HG03520 (cell line): ENCODE measurements around the gene FAM81A.
"Not testable (repeated sequence)": the region's sequence is repeated elsewhere in the genome, so short reads cannot be mapped to it uniquely, and the experiment has no call there.

Experiments
- ATAC-seq: cut with Tn5 transposase; IDR thresholded peaks from one replicate; pipeline ENCODE4 v1.9.1; 2021; ENCODE audit warnings: mild to moderate bottlenecking, moderate library complexity; ENCODE audit not compliant: unreplicated experiment

Gene FAM81A

DNA sequence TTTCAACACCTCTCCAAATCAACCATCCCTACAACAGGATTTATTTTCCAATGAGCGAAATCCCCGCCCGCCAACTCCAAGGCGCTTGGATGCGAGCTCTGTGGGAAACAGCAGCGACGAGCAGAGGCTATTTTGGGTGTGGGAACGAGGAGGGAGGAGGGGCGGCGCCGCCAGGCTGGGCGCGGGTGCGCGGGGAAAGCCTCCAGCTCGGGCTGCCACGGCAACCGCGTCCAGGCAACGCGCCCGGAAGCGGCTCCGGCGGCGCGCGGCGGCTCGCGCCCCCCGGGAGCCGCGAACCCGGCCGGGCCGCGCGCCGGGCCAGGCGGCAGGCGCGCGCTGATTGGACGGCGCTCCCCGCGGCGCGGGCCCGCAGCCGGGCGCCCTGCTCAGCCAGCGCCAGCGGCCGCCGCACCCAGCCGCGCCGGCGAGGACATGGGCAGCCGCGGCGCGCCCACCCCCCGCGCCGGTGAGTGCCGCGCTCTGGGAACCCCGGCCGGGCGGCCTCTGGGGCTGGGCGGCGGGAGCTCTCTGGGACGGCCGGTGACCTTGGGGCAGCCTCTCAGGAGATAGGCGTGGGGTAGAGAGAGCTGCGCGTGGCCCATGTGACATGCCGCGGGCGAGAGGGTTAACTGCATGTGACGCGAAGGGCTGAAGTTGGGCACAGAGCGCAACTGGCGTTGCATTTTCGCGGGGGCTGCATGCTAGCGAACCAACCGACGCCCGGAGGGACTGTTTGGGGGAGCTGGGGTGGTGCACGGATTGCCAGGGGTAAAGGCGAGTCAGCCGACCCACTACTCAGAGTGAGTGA is at the start of gene FAM81A:
Gene FAM81A, plus strand, starts transcription at position 370 of the 808 bp plus-strand sequence. CDS start 20,441 bp downstream, outside the sequence.
- peak; percentile 66 for ATAC-seq

DNA sequence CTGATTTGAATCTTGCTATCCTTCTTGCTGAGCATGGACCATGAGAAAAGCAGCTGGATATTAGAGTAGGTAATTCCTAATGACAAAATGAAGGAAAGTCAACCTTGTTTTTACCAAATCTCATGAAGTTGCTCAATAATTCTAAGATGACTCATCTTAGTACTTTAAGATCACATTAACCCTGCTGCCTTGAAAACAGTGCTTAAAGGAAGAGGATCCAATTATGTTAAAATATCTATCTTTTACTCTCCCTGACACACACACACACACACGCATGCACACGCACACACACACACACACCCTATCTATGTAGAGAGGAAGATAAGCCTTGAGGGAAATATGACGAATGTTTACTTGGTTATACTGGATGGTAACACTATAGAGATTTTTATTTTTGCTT is 49.3 kb upstream of the FAM81A start:
- no peak for ATAC-seq

DNA sequence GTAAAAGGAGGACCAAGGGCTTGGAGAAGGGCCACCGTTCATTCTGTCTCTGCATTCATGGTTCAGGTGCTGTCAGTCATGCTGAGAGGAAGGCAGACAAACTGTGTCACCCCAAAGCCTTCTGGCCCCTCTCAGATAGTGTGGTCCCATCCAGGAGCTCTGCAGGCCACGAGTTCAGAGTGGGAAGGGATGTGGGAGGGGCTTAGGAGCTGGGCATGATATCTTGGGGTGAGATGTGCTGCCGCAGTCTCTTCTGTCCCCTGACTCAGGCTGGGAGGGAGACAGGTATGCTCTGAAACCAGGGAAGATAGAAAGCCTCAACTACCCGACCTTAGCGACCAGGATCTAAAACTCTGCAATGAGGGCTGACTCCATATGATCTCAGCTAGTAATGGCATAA is 45.7 kb upstream of the FAM81A start:
- no peak for ATAC-seq

DNA sequence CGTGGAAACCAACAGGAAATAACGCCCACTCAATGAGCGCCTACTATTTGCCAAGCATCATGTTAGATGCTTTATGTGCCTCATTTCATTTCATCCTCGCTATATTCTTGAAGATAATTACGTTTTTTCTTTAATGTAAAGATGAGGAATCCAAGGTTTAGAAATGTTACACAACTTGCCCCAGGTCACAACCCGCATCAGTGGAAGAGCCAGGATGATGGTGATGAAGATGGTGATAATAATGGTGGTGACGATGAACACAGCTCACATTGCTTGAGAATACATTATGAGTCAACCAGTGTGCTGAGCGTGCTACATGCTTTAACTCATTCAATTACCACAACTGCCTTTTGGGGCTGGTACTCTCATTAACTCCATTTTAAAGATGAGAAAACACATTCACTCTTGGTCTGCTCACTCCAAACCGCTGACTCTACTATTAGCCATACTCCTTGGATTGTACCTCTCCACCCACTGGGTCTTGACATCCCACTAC is 43.8 kb upstream of the FAM81A start:
- ATAC-seq, result no peak

DNA sequence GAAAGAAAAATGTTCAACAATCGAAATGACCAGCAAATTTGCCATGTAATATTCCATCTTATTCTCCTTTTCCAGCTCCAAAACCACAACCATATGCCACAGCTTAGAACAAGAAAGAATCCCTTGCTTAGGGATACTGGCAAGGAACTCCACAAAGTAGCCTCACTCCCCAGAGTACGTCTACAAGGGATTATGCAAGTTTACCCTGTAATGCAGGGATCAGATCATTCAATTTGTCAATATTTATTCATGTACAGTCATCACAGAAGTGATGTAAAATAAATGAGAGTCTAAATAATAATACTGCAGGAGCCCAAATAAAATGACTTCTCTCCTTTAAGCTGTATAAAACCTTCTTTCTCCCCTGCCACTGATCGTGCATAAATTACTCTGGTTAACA is 41.8 kb upstream of the FAM81A start:
- no peak for ATAC-seq

DNA sequence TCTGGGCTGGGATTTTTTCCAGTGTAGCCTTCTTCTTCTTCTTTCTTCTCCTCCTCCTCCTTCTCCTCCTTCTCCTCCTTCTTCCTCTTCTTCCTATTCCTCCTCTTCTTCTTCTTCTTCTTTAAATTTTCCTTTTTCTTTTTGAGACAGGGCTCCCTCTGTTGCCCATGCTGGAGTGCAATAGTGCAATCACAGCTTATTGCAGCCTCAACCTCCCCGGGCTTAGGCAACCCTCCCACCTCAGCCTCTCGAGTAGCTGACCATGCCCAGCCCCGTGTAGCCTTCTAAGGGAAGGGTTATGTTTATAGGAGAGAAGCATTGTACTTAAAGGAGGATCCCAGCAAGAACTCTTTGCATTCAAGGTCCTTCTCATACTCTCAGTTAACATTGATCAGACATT is 41.3 kb upstream of the FAM81A start:
- no peak for ATAC-seq

- ATAC-seq, result no peak
Measured at GRCh38 chr15:59398220-59398619, 39.8 kb upstream of the FAM81A start.

GRCh38 chr15:59399465-59400102 is 38.4 kb upstream of the FAM81A start:
- peak; percentile 77 for ATAC-seq

DNA sequence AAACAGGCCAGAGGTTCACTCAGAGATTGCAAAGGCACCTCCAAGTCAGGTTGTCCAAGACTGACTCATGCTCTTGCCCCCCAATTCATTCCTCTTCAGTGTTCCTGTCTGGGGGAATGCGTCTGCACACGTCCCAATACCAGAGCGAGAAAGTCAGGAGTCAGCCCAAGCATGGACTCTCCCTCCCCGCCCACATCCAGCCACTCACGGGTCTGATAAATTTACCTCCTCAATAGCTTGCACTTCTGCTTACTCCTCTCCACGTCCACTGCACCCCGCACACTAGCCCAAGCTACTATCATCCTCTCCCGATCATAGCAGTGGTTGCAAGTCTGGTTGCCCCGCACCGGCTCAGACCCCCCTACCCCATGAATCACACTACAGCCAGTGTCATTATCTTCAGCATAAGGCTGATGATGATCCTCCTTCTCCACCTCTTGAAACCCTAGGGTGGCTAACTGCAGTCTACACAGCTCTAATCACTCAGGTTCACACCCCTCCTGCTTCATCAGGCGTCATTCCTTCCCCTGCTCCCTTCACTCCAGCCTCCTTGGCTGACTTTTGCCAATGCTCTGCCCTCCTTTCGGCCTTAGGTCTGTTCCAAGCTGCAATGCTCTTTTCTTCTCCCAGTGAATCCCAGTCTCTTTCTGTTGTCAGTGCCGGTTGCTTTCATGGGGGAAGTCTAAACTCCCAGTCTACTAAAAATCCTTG is 37.7 kb upstream of the FAM81A start:
- no peak for ATAC-seq

GRCh38 chr15:59401051-59401823 is 36.7 kb upstream of the FAM81A start:
- not testable (repeated sequence) for ATAC-seq

GRCh38 chr15:59401824-59402569 is 36.0 kb upstream of the FAM81A start:
- no peak for ATAC-seq

GRCh38 chr15:59405079-59405478 is 32.9 kb upstream of the FAM81A start:
- ATAC-seq, result no peak

GRCh38 chr15:59406446-59406845 is 31.5 kb upstream of the FAM81A start:
- no peak for ATAC-seq

GRCh38 chr15:59407946-59408345 is 30.0 kb upstream of the FAM81A start:
- ATAC-seq, result no peak

GRCh38 chr15:59410391-59410896 is 27.5 kb upstream of the FAM81A start:
- no peak for ATAC-seq

DNA sequence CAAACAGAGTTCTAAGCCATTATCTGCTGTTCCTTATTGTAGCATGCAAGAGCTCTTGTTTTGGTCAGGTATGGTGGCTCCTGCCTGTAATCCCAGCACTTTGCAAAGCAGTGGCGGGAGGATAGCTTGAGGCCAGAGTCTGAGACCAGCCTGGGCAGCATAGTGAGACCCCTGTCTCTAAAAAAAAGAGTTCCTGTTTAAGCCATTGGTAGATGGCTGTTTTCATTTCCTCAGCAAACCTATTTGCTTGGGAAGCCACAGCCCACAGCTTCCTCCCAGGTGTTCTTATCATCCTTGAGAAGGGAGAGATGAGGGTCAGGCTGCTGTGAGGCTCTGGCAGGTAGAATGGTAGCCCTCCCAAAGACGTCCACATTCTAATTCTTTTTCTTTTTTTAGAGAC is 24.4 kb upstream of the FAM81A start:
- no peak for ATAC-seq

DNA sequence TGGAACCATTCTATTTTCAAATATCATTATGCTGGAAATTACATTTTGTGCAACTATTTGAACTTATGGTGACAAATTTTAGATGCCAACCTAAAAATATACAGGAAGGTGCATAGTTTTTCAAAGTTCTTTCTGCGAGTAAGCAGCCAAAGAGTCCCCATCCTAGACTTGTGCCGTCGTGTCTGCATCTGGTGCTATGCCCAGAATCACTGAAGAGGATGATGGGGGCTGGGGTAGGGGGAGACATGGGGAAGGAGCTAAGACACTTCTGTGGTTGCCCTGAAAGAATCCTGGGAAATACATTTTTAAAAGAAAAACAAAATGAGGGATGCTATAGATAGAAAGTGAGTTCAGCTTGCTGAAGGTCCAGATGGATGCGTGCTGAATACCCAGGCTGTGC is 21.2 kb upstream of the FAM81A start:
- ATAC-seq, result no peak

- no peak for ATAC-seq
Measured at GRCh38 chr15:59419170-59419569, 18.8 kb upstream of the FAM81A start.

GRCh38 chr15:59420108-59420507 is 17.9 kb upstream of the FAM81A start:
- no peak for ATAC-seq
